Osteoblast (primary cell): ENCODE measurements around the gene TXNDC9. TPM values are rescaled to one million over a fixed set of nuclear protein-coding genes. Genes with fewer than 3 reads are reported as not detected.

Experiments
- DNase-seq: peaks from one replicate; pipeline ENCODE4 v3.0.0; 2011; ENCODE audit warnings: low spot score, mixed read lengths; ENCODE audit not compliant: insufficient read length; ENCODE audit errors: missing footprints
- H2AFZ ChIP-seq: 2 replicates; pipeline ENCODE4 v1.6.0; 2011; ENCODE audit warnings: mild to moderate bottlenecking, low read length
- H3K27ac ChIP-seq: 2 replicates; pipeline ENCODE4 v1.5.1; 2011; ENCODE audit warnings: mild to moderate bottlenecking, low read depth, low read length, moderate library complexity
- H3K27me3 ChIP-seq: 2 replicates; pipeline ENCODE4 v1.6.0; 2012; ENCODE audit warnings: mild to moderate bottlenecking, control low read depth, inconsistent platforms, low read length, moderate library complexity; ENCODE audit not compliant: insufficient read depth
- H3K36me3 ChIP-seq: 2 replicates; pipeline ENCODE4 v1.5.1; 2011; ENCODE audit warnings: mild to moderate bottlenecking, low read length, control low read depth, moderate library complexity; ENCODE audit not compliant: insufficient read depth
- H3K4me1 ChIP-seq: 2 replicates; pipeline ENCODE4 v1.5.1; 2011; ENCODE audit warnings: mild to moderate bottlenecking, low read length, control low read depth, moderate library complexity; ENCODE audit not compliant: insufficient read depth
- H3K4me2 ChIP-seq: 2 replicates; pipeline ENCODE4 v1.6.0; 2011; ENCODE audit warnings: mild to moderate bottlenecking, low read length; ENCODE audit not compliant: insufficient read depth
- H3K4me3 ChIP-seq: fragments of 200-600 bp; sonication (generic); 3 replicates; pipeline ENCODE4 v1.5.1; 2012; ENCODE audit warnings: mild to moderate bottlenecking, low read length, inconsistent platforms; ENCODE audit not compliant: insufficient read depth
- H3K79me2 ChIP-seq: 2 replicates; pipeline ENCODE4 v1.6.0; 2012; ENCODE audit warnings: mild to moderate bottlenecking, low read length, control low read depth, inconsistent platforms; ENCODE audit not compliant: insufficient read depth
- H3K9me3 ChIP-seq: 2 replicates; pipeline ENCODE4 v1.5.1; 2011; ENCODE audit warnings: low read depth, low read length, control low read depth
- H4K20me1 ChIP-seq: 2 replicates; pipeline ENCODE4 v1.6.0; 2012; ENCODE audit warnings: mild to moderate bottlenecking, low read length, control low read depth; ENCODE audit not compliant: insufficient read depth
- CTCF ChIP-seq: IDR thresholded peaks from 2 replicates; pipeline ENCODE4 v1.5.1; 2011; ENCODE audit warnings: mild to moderate bottlenecking, low read depth, low read length, moderate library complexity; ENCODE audit errors: extremely low read depth
- total RNA-seq: library from RNA; depleted of rRNA; stranded (reverse); fragments of >200 nt; gene quantifications from 2 replicates; pipeline ENCODE4 v1.2.3, GENCODE V29; 2012

TXNDC9 gene, protein sequence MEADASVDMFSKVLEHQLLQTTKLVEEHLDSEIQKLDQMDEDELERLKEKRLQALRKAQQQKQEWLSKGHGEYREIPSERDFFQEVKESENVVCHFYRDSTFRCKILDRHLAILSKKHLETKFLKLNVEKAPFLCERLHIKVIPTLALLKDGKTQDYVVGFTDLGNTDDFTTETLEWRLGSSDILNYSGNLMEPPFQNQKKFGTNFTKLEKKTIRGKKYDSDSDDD
- total RNA-seq = 75.7 and 95.9 TPM in 2 replicates

DNA sequence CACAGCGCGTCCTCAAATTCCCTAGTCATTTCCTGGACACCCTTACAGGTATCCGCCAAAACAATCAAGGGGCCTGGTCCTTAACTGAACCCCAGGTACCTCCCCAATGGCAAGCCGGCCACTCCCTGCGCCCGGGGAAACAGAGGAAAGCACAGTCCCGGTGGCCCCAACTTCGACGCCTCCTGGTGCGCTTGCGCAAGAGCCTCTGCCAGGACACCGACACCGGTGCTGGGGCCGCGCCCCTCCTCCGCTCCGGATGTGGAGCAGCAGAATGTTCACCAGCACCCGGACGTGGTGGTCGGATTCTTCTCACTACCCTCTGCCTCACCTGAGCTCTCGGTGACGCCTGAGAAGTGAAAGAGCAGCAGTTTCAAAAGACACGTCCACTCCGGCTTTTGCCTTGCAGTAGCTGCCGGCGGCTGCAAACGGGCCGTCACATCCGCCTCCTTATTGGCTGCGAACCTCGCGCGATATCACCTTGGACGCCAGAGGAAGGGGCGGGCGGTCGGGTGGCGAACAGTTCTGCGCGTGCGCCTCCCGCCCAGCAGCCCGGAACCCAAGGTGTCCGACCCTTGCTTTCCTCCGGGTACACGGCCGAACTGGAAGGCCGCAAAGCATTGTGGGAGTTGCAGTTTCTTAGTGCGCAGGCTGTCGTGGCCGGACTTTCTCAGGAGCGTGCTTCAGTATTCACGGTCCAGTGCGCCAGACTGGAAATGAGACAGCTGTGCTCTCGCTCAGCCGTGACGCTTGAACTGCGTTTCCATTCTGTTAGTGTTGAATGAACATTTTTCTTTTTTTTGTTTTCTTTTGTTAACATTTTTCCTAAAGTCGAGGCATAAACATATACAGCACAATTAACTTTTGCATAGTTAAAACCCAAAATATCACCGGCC, at the start of gene TXNDC9:
Gene TXNDC9, minus strand, starts transcription at position 423 of the 893 bp plus-strand sequence. CDS start 3,123 bp downstream, outside the sequence.
- Histone ChIP-seq H4K20me1 (peaks cover 31% of the 10 kb centered on the region), H3K27ac (peak within 1 kb of the TSS; percentile 81), H3K27me3 (no peaks in the 10 kb centered on the region), H2AFZ (peak within 1 kb of the TSS; percentile 99), H3K4me1 (peaks cover 10% of the 10 kb centered on the region), H3K9me3 (no peaks in the 10 kb centered on the region), H3K4me3 (peak within 1 kb of the TSS; percentile 94), H3K79me2 (peaks cover 87% of the 10 kb centered on the region), H3K4me2 (peak within 1 kb of the TSS; percentile 93), H3K36me3 (peaks cover 21% of the 10 kb centered on the region)
- no peak for TF ChIP-seq CTCF
- DNase-seq = peak; percentile 96

GRCh38 chr2:99382143-99382542, 46.0 kb upstream of the TXNDC9 start:
- H4K20me1 ChIP-seq = no peaks in the 10 kb centered on the region
- H3K4me3 ChIP-seq = no peak overlapping the region
- no peak overlapping the region for H2AFZ ChIP-seq
- no peak overlapping the region for H3K27ac ChIP-seq
- no peaks in the 10 kb centered on the region for H3K4me1 ChIP-seq
- peaks cover 5% of the 10 kb centered on the region for H3K79me2 ChIP-seq
- no peaks in the 10 kb centered on the region for H3K27me3 ChIP-seq
- no peaks in the 10 kb centered on the region for H3K9me3 ChIP-seq
- peaks cover 47% of the 10 kb centered on the region for H3K36me3 ChIP-seq
- no peak for TF ChIP-seq CTCF
- DNase-seq = no peak
- no peak overlapping the region for H3K4me2 ChIP-seq

DNA sequence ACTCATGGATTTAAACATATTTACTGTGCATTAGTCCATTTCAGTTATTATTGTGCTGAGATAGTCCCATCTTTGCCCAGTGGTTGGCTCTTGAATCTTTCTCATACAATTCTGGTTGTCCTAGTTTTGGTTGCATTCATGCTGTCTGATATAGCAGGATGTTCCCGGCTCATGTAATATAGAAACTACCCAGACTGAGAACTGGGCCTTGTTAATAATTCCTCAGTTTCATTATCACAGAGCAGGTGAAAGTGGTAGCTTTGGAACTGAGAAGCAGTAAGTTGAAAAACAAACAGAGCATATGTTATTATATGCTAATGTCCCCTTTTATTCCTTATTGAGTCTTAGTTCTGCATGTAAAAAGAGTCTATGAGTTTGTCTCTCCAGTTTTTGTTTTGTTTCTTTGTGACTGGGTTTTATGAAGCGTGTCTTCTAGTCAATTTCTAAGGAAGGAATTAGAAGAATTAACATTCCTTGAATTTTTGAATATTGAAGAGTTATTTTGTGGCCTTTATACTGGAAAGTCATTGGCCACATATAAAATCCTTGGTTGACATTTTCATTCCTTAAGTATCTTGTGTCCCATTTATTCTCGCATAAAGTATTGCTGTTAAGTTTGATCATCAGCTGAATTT, 44.4 kb upstream of the TXNDC9 start:
- Histone ChIP-seq H3K9me3 (no peaks in the 10 kb centered on the region), H3K27ac (peak overlapping the region; percentile 11), H3K4me1 (no peaks in the 10 kb centered on the region), H3K36me3 (peaks cover 59% of the 10 kb centered on the region), H3K27me3 (no peaks in the 10 kb centered on the region), H3K79me2 (peaks cover 3% of the 10 kb centered on the region), H3K4me3 (no peak overlapping the region), H3K4me2 (no peak overlapping the region), H4K20me1 (no peaks in the 10 kb centered on the region), H2AFZ (no peak overlapping the region)
- DNase-seq = no peak
- TF ChIP-seq CTCF = no peak
